GM23248 (cell line): ENCODE data around the gene ZNF415.

ENCODE experiments used
- EZH2 ChIP-seq: fragments of 200-600 bp; sonication (generic); IDR thresholded peaks from 2 replicates; pipeline ENCODE4 v1.6.1; 2018; ENCODE audit warnings: antibody characterized with exemption, mild to moderate bottlenecking; ENCODE audit not compliant: insufficient read depth, poor library complexity, severe bottlenecking
- EZH2phosphoT487 ChIP-seq: fragments of 200-600 bp; sonication (generic); IDR thresholded peaks from 2 replicates; pipeline ENCODE4 v1.6.1; 2018; ENCODE audit warnings: antibody characterized with exemption, moderate library complexity, mild to moderate bottlenecking, low read depth; ENCODE audit not compliant: insufficient read depth

DNA sequence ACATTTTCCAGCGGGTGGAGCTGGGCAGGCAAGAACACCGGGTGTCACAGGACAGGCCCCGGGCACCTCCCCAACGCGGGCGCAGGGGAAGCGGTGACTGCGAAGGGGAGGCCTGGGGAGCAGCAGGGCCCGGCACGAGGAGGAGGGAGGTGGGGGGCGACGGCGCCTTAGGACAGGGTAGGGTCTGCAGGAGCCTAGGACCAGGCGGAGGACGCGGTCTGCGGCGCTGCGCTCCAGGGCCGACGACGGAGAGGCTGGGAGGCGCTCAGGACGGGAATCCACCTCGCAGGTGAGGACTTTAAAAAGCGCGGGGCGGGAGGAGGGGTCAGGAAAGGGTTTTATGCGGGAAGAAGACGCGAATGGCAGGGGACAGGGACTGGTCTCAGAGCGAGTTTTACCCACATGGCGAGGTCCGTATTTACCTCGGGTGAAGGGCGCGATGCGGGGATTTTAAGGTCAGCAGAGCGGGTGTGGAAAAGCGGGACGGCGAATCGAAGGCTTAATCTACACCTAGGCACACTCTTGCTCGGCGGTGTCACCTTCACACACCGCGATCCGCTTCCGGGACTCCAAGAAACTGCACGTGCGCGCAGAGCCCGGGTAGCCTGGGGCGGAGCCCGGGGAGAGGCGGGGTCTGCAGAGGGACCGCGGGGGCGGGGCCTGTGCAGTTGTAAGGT lies 74.7 kb downstream of the ZNF415 start:
- TF ChIP-seq EZH2phosphoT487 (no peak), EZH2 (no peak)
